ENCODE data around the gene TMEM123.

TMEM123 gene

GRCh38 chr11:102346748-102347461 is 105.7 kb downstream of the TMEM123 start, which contains the start of gene BIRC2:
Gene BIRC2 (plus strand): TSS chr11:102347214. CDS start chr11:102349855, 2,641 bp downstream.
- FAIRE-seq, result no peak

DNA sequence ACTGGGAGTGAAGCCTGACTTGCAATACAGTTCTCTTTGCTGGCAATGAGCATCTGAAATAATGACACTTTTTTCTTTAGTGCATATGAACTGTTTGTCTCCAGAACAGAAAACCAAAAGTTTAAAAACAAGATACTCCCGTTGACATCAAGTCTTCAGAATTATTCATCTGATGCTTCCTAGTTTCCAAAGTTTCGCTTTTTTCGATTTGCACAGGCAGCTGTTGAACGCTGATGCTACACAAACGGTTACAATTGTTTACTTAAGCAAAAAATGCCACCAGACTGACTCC is 106.2 kb downstream of the TMEM123 start:
- no peak for FAIRE-seq
